Parathyroid adenoma (tissue), 2 donors: Measurements from ENCODE around the gene PRSS50.
"Not testable (repeated sequence)": the region's sequence is repeated elsewhere in the genome, so short reads cannot be mapped to it uniquely, and the experiment has no call there.

Experiments used
- H2AFZ ChIP-seq: fragments of 300-600 bp; sonication (generic); one replicate; pipeline ENCODE4 v1.7.0; 2017; ENCODE audit warnings: antibody characterized with exemption, mild to moderate bottlenecking
- H3K27ac ChIP-seq: fragments of 300-600 bp; sonication (generic); one replicate; pipeline ENCODE4 v1.7.0; 2017
- H3K27me3 ChIP-seq: fragments of 300-600 bp; sonication (generic); one replicate; pipeline ENCODE4 v1.7.0; 2017; ENCODE audit warnings: low read length; ENCODE audit not compliant: control insufficient read depth, insufficient read depth
- H3K36me3 ChIP-seq: fragments of 300-600 bp; sonication (generic); one replicate; pipeline ENCODE4 v1.7.0; 2017; ENCODE audit warnings: low read length; ENCODE audit not compliant: control insufficient read depth, insufficient read depth
- H3K4me1 ChIP-seq: fragments of 300-600 bp; sonication (generic); one replicate; pipeline ENCODE4 v1.7.0; 2017; ENCODE audit warnings: control low read depth
- H3K4me2 ChIP-seq: fragments of 300-600 bp; sonication (generic); one replicate; pipeline ENCODE4 v1.7.0; 2017; ENCODE audit warnings: low read length
- H3K4me3 ChIP-seq: fragments of 300-600 bp; sonication (generic); one replicate; pipeline ENCODE4 v1.7.0; 2017; ENCODE audit warnings: low read depth, low read length
- H3K79me2 ChIP-seq: fragments of 300-600 bp; sonication (generic); one replicate; pipeline ENCODE4 v1.7.0; 2017; ENCODE audit warnings: control low read depth
- H3K9ac ChIP-seq: fragments of 300-600 bp; sonication (generic); one replicate; pipeline ENCODE4 v1.7.0; 2017; ENCODE audit warnings: mild to moderate bottlenecking
- H3K9me3 ChIP-seq: fragments of 300-600 bp; sonication (generic); one replicate; pipeline ENCODE4 v1.7.0; 2017; ENCODE audit warnings: low read length; ENCODE audit not compliant: control insufficient read depth
- TF ChIP-seq, protein P1 (sequence below): fragments of 300-600 bp; sonication (generic); IDR thresholded peaks from one replicate; pipeline ENCODE4 v1.7.0; 2017; ENCODE audit warnings: antibody characterized with exemption, mild to moderate bottlenecking
- donor health status: primary hyperparathyroidism.

PRSS50 gene

DNA sequence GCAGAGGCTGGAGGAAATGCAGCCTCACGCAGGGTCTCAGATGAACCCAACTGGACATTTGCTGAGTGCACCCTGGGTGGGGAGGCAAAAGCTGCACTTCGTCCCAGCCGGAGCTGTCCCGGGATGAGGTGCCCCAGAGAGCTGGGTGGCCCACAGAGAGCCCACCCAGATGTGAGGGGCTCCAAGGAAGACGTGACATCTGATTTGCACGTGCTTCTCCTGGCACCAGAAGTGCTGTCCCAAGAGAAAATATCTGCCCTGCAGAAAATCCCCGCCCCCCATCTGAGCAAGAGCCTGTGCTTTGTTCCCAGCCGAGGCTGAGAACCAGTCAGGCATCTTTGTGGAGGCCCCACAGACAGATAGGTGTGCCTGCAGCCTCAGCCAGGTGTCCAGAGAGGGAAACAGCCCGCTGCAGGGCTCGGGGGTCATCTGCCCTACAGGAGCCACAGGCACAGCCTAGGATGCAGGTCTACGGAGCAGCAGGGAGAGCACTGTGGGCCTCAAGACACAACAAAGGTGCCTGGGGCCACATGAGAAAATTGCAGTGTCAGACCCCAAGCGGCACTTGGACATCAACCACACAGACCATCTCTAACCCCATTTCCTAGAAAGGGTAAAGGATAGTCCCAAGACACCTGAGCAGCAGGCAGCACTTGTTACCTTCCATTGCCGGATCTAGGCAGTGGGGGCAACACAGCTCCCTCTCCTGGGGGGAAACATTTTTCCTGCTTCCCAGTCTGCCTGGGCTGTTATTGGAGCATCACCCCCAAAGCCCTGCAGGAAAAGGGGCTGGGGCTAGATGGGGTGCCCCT is 10.7 kb downstream of the PRSS50 start:
- H3K27ac ChIP-seq: no peak overlapping the region
- H3K36me3 ChIP-seq: no peaks in the 10 kb centered on the region
- H3K27me3 ChIP-seq: no peaks in the 10 kb centered on the region
- TF ChIP-seq, protein P1, sequence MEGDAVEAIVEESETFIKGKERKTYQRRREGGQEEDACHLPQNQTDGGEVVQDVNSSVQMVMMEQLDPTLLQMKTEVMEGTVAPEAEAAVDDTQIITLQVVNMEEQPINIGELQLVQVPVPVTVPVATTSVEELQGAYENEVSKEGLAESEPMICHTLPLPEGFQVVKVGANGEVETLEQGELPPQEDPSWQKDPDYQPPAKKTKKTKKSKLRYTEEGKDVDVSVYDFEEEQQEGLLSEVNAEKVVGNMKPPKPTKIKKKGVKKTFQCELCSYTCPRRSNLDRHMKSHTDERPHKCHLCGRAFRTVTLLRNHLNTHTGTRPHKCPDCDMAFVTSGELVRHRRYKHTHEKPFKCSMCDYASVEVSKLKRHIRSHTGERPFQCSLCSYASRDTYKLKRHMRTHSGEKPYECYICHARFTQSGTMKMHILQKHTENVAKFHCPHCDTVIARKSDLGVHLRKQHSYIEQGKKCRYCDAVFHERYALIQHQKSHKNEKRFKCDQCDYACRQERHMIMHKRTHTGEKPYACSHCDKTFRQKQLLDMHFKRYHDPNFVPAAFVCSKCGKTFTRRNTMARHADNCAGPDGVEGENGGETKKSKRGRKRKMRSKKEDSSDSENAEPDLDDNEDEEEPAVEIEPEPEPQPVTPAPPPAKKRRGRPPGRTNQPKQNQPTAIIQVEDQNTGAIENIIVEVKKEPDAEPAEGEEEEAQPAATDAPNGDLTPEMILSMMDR: no peak
- H3K4me1 ChIP-seq: no peaks in the 10 kb centered on the region
- H3K4me2 ChIP-seq: no peak overlapping the region
- no peaks in the 10 kb centered on the region for H3K9me3 ChIP-seq
- no peak overlapping the region for H2AFZ ChIP-seq
- H3K4me3 ChIP-seq: no peak overlapping the region
- no peak overlapping the region for H3K9ac ChIP-seq
- no peaks in the 10 kb centered on the region for H3K79me2 ChIP-seq

DNA sequence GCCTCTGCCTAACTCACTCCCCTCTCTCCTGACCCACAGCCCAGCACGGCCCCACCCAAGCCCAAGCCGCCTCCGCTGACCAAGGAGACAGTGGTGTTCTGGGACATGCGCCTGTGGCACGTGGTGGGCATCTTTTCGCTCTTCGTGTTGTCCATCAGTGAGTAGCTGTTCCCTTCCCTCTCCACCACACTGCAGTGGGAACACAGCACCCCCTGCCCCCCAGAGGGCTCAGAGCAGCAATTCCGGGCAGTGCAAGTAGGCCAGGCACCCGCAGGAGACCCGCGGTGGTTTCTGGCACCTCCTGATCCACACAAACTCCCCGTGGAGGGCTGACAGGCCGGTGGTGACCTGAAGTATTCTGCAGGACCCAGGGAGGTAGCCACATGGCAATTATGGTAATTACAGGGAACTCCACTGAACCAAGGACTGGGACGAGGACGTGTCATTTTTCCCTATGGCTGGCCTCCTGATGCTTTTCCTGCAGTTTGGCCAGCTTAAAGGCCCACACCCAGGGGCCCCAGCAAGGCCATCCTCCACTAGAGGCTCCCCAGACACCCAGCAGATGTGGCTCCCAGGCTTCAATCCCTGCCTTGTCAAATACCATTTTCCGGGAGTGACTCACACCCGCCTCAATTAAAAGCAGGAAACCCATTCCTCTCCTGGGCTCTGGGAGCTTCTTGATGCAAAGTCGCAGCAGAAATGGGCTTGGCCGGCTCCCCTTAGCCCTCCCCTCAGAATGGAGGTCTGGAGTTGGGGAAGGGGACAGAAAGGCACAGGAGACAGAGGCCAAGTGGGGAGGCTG is 11.7 kb downstream of the PRSS50 start:
- Histone ChIP-seq H3K4me2 (no peak overlapping the region), H3K9me3 (no peaks in the 10 kb centered on the region), H3K36me3 (no peaks in the 10 kb centered on the region), H3K4me3 (no peak overlapping the region), H2AFZ (no peak overlapping the region), H3K79me2 (no peaks in the 10 kb centered on the region), H3K27ac (no peak overlapping the region), H3K27me3 (no peaks in the 10 kb centered on the region), H3K4me1 (no peaks in the 10 kb centered on the region), H3K9ac (no peak overlapping the region)
- TF ChIP-seq, protein P1: no peak

DNA sequence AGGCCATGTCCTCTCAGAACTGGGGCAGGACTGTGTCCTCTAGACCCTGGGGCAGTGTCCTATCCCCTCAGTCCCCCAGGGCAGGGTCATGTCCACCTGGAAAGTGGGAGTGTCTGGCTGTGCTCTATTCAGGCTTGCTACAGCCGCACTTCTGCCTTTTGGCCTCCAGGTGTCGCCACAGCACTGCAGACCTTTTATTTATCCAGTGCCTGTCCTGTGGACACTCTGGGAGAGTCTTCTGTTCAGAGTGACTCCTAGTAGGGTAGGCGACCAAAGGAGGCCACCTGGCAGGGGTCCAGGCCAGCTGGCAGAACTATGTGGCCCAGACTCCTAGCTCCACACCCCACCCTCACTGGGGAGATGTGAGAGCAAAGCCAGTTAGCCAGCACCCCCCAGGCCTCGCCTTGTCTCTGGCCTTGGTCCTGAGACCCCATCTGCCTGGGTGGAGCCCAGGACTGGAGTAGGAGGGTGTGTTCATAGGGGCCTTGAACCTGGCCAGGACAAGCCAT is 12.6 kb downstream of the PRSS50 start:
- no peaks in the 10 kb centered on the region for H3K79me2 ChIP-seq
- H3K27me3 ChIP-seq: no peaks in the 10 kb centered on the region
- H3K4me2 ChIP-seq: no peak overlapping the region
- no peaks in the 10 kb centered on the region for H3K9me3 ChIP-seq
- no peaks in the 10 kb centered on the region for H3K4me1 ChIP-seq
- H3K36me3 ChIP-seq: no peaks in the 10 kb centered on the region
- H3K27ac ChIP-seq: no peak overlapping the region
- no peak overlapping the region for H2AFZ ChIP-seq
- no peak overlapping the region for H3K4me3 ChIP-seq
- TF ChIP-seq, protein P1: peak; percentile 97
- no peak overlapping the region for H3K9ac ChIP-seq

DNA sequence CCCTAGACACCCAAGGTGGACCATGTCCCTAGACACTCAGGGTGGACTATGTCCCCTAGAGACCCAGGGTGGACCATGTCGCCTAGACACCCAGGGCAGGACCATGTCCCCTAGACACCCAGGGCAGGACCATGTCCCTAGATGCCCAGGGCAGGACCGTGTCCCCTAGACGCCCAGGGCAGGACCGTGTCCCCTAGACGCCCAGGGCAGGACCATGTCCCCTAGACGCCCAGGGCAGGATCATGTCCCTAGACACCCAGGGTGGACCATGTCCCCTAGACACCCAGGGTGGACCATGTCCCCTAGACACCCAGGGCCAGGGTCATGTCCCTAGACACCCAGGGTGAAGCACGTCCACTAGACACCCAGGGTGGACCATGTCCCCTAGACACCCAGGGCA is 13.3 kb downstream of the PRSS50 start:
- H3K4me2 ChIP-seq, H3K27me3 ChIP-seq, H3K27ac ChIP-seq, H3K79me2 ChIP-seq, H3K36me3 ChIP-seq, H3K4me3 ChIP-seq, H3K4me1 ChIP-seq, H3K9me3 ChIP-seq, H2AFZ ChIP-seq, H3K9ac ChIP-seq: not testable (repeated sequence)

DNA sequence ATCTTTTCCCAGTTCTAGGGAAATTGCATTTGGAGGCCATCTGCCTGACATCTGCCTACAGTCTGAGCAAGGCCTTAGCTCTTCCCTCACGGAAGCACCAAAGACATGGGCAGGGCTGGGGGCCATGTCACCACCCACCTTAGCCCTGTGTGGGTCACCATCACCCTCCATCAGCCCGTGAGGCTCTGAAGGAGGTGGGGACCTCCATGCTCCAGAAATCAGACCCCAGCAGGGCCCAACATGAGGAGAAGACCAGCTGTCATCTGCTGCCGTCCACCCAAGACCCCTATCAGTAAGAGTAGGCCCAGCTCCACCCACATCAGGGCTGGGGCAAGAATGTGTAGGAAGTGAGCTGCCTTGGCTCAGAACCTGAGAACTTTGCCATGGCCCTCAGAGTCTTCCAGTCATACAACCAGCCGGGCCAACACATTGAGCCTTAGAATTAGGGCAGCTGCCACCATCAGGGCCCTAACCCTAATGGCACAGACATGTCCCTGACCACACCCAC is 14.6 kb downstream of the PRSS50 start:
- Histone ChIP-seq H3K79me2 (no peaks in the 10 kb centered on the region), H3K27ac (no peak overlapping the region), H2AFZ (no peak overlapping the region), H3K4me2 (no peak overlapping the region), H3K36me3 (no peaks in the 10 kb centered on the region), H3K27me3 (no peaks in the 10 kb centered on the region), H3K4me3 (no peak overlapping the region), H3K9ac (no peak overlapping the region), H3K4me1 (no peaks in the 10 kb centered on the region), H3K9me3 (no peaks in the 10 kb centered on the region)
- TF ChIP-seq, protein P1: no peak
